GM19372 (cell line): ENCODE measurements around the gene DDO.
"Not testable (repeated sequence)": the region's sequence is repeated elsewhere in the genome, so short reads cannot be mapped to it uniquely, and the experiment has no call there.

ENCODE experiments used
- ATAC-seq: cut with Tn5 transposase; IDR thresholded peaks from one replicate; pipeline ENCODE4 v1.9.1; 2021; ENCODE audit warnings: mild to moderate bottlenecking, low read depth, moderate library complexity; ENCODE audit not compliant: unreplicated experiment

The DDO gene

DNA sequence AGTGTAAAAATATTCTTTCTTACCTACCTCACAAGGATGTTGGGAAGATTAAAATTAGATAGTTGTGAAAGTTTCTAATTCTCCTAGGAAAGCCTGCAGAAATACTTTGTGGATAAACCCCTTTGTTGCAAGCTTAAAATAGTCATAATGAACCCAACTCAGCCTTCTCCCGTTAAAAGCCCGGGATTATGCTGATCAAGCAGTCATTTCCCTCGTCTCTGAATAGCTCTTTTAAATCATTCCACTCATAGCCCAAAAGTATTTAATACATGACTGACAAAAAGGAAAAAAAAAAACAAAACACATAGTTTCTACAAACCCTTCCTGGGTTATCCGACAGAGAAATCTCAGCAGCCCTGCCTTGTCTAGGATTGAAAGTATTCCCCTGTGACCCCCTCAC, 46.3 kb downstream of the DDO start:
- no peak for ATAC-seq

DNA sequence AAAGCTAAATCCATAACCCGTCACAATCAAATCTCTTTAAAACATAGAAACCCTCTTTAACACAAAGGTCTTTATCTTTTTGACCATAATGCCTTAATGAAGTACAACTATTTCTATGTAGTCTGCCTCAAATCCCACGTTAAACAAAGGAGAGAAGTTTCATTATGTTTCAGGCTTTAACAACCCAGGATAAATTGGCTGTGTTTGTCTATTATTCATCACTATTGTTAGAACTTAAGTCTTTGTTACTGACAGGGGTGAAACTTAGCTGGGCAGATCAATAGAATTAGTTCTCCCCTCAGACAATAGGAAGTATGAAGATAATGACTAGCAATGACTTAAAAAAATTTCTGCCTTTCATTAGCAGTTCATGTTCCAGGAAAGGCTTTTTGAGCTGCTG, 47.1 kb downstream of the DDO start:
- ATAC-seq: no peak

DNA sequence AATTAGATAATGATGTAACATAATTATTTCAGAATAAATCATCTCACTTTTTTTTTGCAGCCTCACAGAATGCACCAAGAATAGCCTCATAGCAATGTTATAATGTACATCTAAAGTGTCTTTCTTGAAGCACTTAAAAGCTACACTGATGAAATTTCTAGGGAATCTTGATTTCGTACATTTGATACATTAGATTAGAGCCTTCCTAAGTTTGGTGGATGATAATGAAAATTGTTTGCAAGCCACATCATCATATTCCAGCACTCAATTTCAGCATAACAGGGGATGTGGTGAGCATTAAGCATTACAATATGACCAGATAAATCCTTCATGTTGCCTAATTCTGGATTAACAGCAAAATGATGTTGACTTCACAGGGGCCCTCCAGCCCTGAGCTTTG, 47.5 kb downstream of the DDO start:
- ATAC-seq: no peak

DNA sequence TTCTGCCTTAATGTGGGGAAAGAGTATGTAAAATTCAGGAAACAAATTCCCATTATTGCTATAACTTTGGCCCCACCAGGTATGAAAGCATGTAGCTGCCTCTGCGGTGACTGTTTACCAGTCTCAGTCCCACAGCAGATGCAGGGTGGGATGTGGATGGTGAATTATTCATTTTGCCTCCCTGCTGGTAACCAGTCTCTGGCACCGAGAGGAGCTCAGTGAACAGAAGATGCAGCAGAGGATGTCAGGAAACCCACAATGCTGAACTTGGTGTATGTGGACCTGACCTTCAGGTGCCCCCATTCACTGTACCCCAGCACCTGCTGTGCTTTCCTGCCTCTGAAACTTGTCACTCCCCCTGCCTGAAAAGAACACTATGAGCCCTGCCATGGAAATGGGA, 48.4 kb downstream of the DDO start:
- no peak for ATAC-seq

DNA sequence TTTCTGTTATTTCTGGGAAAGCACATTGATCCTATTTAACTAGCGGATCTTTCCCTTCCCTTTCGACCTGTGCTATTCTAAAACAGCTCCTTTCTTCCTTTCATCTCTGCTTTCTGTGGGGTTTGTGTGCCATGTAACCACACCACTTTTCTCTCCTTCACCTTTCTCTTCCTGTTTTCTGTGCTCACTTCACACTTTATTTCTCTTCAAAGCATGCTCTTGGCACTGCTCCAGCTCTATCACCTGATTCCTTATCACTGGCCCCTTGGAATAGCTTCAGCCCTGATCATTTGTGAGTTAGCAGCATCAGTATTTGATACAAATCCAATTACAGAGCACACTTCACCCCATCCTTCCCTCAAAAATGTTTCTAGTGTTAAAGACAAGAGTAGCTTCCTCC, 49.1 kb downstream of the DDO start:
- ATAC-seq: no peak

DNA sequence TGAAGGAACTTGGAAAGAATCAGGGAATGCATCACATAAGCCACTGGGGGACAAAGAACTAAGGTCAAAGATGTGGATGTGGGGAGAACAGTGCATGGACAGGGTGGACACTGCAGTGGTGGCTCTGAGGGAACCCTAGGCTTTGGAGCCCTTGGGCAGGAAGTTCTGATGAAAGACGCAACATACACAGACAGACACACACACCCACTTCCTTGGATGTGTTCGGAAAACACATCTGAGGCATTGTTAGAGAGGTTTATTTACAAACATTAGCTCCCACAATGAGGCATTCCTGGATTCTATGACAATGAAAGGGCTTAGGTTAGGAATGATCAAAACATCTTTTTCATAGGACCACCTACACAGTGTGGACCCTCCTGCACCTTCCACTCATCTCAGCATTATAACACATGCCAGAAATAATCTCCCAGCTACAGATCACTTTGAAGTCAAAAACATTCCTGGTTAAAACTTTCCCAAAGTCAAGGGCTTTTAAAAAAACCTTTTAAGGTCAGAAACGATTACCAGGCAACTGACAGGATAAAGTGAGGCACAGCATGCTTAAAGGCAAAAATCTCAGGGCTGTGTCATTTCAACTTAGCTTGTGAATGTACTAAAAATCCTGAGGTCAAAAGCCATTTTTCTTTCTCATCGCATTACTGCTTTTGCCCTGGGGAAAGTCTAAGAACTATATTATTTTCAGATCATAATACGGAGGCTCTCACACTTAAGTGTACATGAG, 50.8 kb downstream of the DDO start:
- ATAC-seq: no peak

DNA sequence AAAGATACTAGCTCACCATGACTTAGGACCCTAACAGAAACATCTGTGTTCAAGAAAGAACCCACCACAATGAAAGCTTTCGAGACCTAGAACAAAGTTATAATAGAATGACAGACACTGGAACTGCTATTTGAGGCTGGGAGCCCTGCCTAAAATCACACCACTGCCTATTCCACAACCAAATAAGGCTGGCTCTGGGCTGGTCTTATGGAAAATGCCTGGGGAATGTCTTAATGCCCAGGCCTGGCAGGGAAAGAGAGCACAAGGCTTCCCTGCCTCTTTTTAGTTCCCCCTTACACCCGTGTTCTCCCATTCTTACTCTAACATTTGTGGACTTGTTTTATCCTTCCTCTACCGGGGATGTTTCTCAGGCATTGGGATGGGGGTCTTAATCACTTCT, 51.6 kb downstream of the DDO start:
- no peak for ATAC-seq

DNA sequence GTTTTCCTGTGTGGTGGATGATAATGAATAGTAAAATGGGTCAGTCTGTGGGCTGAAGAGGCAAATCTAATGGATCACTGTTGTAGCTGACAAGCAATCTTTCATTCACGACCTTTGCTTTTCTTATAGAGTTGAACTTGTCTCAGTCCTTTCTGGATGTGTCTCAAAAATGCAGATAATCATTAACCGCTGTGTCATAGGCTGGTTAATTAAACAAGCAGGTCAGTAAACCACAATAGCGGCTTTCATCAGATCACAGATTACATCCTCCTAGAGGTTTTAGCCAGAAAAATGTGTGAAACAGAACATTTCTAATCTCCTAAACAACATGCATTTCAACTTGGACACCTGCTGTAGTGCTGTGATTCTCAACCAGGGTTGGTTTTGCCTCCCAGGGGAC, 54.7 kb downstream of the DDO start:
- ATAC-seq: no peak

DNA sequence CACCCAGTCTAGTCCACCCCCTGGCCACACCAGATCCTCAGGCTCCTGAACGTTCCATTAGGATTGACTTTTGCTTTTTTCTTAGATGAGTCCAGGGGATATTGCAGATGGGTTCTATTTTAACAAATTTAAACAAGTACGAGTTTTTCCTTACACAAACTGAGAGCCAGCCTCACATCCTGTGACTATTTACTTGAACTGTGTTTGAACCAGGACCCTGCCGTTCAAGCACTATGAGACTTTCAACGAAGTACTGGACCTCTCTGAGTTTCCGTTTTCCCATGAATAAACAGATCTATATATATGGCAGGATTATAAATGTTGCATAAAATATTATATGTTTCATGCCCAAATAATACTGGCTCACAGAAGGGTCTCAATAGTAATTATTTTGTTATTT, 55.8 kb downstream of the DDO start:
- ATAC-seq: no peak

DNA sequence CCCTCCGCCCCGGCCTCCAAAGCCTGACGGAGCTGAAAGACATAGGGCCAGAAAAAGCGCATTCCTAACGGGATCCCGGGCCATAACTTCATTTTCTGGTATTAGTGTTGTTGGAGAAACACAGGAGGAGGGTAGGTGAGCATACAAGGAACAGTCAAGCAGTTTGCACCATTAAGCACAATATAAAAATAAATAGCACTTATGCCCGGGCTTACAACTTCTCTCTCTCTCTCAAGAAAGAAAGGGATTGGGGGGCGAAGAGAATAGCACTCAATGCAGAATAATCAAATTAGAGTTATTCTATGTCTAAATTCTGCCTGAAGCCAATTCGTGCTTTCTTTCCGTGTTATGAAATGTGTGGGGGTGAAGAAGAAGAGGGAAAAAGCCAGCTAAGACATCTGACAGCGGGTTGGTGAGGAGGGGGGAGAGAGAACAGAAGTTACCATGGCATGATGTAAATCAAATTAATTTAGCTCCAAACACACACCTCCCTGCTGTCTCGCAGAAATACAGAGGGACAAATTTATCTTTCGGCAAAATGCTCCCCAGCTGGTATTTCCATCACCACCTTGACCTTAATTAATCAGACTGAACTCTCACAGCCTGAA, 56.7 kb downstream of the DDO start:
- no peak for ATAC-seq

DNA sequence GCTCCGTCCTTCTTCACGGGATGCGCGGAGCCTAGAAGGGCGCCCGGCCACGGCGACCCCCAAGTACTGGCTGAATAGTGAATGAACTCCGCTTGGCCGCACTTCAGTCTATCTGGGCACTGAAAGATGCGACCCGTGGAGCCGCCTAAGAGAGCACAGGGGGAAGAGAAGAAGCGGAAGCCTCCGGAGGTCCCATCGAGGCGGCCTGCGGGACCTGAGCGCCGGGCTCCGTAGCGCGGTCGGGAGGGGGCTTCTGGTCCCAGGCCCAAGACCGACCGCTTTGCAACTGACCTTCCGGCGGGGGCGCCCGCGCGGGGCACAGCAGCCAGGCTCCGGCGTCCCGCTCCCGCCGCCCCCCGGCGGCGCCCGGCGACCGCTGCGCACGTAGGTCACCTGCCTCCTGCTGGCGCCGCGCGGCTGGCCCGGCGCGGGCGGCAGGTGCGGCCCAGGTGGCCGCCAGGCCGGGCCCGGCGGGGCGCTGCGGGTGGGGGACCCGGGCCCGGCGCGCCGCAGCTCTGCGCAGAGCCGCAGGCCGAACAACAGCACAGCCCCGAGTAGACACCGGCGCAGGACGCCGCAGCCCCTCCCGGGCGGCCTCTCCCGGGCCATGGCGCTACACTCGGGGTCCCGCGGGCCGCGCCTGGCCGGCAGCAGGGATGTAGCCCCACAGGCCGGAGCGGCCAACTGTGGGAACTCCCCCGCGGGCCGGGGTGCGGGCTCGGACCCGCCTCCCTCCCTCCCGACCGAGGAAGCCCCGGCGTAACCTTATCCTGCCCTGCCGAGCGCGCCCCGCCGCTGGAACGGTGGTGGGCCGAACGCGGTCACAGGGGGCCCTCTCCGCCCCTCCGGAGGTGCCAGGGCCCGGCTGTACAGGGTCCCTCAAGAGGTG, 57.5 kb downstream of the DDO start, which contains the start of gene METTL24:
Gene METTL24, minus strand, starts transcription at position 686 of the 889 bp plus-strand sequence. Its CDS starts 77 bp downstream, at position 609.
- no peak for ATAC-seq

DNA sequence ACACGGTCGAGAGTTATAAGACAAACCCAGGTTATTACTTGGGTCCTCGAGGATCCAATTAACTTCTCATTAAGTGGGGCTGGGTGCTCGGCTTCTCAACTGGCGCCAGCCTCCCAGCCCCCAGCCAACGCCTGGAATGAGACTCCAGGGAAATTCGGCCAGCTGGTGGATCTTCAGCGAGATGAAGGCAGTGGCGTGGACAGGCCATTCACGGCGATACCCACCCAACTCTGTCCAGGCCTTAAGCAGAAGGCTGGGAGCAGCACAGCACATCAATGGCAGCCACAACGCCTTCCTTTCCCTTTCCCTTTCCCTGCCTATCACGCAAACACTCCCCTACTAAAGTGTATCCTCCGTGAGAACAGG, 58.1 kb downstream of the DDO start:
- ATAC-seq: no peak

DNA sequence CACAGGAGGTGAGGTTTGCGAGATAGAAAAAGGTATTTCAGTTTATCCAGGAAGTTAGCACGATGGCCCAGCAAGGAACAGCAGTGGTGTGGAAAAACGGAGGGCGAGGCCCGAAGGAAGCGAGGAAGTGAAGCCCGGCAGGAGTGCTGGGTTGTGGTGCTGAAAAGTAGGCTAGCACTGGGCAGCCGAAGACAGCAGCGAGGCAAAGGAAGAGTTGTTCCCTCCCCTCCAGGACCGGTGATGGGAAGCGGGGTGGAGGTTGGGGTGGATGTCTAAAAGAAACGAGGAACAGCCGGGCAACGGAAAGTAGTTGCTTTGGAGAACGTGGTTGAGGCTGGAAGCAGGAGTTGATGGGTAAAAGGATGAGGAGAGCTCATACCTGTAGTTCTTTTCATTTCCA, 58.6 kb downstream of the DDO start:
- ATAC-seq: no peak

DNA sequence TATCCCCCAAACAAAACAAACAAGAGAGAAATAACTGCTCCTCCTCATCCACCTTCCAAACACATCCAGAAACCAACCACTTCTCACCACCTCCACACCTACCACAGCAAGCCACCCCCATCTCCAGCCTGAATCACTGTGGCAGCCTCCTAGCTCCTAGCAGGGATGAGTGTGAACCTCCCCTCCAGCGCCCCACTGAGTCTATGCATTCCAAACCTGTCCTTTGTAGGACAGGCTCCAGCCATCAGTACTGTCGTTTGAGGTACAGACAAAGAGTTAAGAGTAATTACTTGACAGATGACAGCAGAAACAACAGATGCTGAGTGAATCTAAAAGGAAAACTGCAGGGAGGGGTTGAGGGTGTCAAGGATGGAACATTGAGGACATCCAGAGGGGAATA, 59.6 kb downstream of the DDO start:
- ATAC-seq: no peak

DNA sequence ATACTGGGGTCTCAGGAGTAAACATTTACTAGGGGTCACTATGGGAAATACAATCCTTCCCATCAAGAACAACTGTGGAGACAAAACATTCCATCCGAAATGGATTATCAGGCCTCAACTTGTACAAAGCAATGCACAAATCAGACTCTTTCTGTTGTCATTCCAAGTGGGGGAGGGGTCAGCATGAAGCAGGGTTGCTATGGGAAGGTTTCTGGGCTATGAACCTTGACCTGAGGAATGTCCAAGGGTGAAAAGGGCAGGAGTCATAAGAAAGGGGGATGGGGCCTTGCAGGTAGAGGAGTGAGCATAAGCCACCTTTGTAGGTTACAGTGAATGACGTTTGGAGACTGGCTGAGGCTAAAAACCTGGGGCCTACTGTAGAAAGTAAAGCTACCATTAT, 60.4 kb downstream of the DDO start:
- ATAC-seq: no peak

DNA sequence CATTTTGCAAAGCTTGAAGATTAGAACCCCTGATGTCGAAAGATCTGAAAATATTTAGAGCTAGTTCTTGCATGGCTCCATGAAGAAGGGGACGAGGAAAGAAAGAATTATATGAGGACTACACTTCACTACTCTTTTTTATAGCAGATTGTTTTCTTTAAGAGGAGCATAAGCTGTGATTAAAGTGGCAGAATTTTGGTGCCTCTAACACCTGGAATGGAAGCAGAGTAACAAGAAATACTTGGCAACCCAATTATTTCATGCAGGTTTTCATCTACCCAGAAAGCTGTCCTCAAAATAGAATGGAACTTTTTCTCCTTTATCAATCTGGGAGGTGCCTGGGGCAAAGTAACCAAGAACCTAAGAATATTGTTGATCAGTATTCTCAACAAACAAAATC, 61.2 kb downstream of the DDO start:
- no peak for ATAC-seq

DNA sequence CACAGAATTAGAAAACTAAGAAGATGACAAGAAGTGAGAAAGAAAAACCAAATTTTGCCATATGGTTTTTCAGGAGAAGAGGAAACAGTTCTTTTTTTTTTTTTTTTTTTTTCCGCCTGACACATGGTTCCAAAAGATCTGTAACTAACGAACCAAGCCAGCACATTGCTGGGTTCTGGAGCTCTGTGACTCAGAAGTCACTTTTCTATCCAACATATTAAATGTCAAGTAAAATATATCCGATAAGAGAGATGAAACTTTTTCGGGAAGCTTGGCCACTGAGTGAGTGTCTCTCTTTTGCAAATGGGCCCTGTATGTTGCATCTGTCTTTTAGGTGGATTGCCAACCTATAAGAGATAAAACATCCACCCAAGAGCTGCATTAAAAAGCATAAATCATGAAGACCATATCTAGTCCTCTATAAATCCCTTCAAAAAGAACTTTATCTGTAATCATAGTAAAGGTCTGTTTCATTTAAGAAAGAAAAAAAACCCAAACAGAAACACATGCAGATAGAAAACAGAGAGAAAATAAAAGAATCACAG, 61.8 kb downstream of the DDO start:
- no peak for ATAC-seq

DNA sequence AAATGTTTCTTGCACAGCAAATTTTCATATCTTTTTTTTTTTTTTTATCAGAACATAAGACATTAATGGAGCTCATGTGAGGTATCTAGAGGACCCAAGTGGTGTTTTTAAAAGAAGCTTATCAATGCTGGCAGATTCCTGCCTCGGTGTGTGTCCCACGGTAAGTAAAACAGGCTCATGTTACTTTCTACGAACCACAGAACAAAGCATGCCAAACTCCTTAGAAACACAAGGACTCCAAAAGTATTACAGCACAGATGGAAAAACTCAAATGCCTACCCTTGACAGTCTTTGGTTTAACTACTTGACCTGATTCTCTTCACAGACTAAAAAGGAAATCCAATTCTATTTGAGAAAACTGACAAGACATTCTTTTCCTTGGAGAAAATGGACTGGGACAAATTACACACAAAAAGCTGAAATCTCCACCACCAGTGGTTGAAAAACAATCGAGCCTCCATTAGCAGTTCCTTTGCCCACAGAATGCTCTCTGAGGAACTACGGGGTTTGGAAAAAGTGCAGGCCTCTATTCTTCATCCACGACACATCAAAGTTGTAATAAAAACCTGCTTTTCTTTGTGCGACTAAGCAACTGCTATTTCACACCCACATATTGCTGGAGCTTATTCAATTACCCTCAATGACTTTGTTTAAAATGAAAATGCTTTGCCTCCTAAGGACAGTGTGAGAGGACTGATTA, 62.7 kb downstream of the DDO start:
- no peak for ATAC-seq

DNA sequence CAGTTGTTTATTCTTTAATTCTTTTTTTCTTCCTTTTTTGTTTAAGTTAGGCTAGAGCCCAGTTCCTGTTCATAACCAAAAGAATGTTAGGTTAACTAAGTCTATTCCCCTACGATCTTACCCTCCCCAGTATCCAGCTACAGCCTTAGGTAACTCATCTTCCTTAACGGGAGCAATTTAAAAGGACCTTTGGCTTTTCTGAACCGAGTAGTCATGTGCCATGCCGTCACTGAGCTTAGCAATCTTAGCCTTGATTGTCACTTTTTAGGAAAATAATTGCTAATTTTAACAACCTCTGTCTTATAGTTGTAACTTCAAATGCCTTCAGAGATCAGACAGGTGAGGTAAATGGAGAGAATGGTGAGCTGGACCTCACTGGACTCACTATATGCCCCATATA, 63.4 kb downstream of the DDO start:
- ATAC-seq: no peak

DNA sequence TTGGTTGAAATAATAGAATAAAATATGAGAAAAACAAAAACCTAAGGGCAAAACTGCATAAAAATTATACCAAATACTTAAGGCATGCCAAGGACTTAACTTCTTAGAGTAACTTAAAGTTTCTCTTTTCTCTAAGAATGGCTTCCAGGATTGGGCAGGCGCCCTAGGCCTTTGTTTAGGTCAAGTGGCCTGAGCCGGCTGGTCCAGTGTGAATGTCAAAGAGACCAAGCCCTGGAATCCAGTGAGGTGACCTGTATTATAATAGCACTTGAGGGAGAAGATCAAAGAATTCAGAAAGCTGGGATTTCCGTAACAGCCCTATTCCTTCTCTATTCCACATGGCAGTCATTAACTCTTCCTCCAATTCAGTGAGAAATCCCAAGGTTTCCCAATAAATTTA, 63.8 kb downstream of the DDO start:
- ATAC-seq: no peak

DNA sequence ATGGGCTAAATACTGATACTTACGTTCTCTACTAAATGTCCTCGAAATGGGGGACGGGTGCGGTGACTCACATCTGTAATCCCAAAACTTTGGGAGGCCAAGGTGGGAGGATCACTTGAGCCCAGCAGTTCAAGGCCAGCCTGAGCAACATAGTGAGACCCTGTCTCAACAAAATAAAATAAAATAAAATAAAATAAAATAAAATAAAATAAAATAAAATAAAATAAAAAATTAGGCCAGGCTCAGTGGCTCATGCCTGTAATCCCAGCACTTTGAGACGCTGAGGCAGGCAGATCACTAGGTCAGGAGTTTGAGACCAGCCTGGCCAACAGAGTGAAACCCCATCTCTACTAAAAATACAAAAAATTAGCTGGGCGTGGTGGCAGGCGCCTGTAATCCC, 64.8 kb downstream of the DDO start:
- not testable (repeated sequence) for ATAC-seq
